HepG2 (cell line): ENCODE measurements around the gene CFL1. TPM values are rescaled to one million over a fixed set of nuclear protein-coding genes. Genes with fewer than 3 reads are reported as not detected.

Source experiments
- ARID5B ChIP-seq: IDR thresholded peaks from 2 replicates; pipeline ENCODE4 v1.4.0; 2020; ENCODE audit warnings: mild to moderate bottlenecking, missing genetic modification reagents
- E2F1 ChIP-seq: sonication (generic); formaldehyde crosslinking; IDR thresholded peaks from 2 replicates; pipeline ENCODE4 v1.5.0; 2020; ENCODE audit warnings: missing genetic modification reagents
- KAT2B ChIP-seq: fragments of 150-350 bp; IDR thresholded peaks from 2 replicates; pipeline ENCODE4 v1.6.1; 2014; ENCODE audit warnings: low read depth, low read length, borderline replicate concordance
- MIXL1 ChIP-seq: IDR thresholded peaks from 2 replicates; pipeline ENCODE4 v1.6.1; 2016
- PAXIP1 ChIP-seq: sonication (generic); formaldehyde crosslinking; conservative IDR thresholded peaks from 2 replicates; pipeline ENCODE4 v1.4.0; 2020; ENCODE audit warnings: mild to moderate bottlenecking, missing genetic modification reagents, moderate library complexity
- PLSCR1 ChIP-seq: sonication (generic); formaldehyde crosslinking; IDR thresholded peaks from 2 replicates; pipeline ENCODE4 v1.5.0; 2020; ENCODE audit warnings: missing genetic modification reagents, mild to moderate bottlenecking, borderline replicate concordance
- PREB ChIP-seq: sonication (generic); formaldehyde crosslinking; IDR thresholded peaks from 2 replicates; pipeline ENCODE4 v1.4.0; 2020; ENCODE audit warnings: missing genetic modification reagents
- RBM22 ChIP-seq: fragments of 200-400 bp; formaldehyde crosslinking; optimal IDR thresholded peaks from 2 replicates; pipeline ENCODE3; 2017; ENCODE audit warnings: mild to moderate bottlenecking, low read length, moderate library complexity
- SP5 ChIP-seq: IDR thresholded peaks from 2 replicates; pipeline ENCODE4 v1.6.1; 2016; ENCODE audit warnings: low read depth, borderline replicate concordance
- ZNF597 ChIP-seq: sonication (generic); formaldehyde crosslinking; IDR thresholded peaks from 2 replicates; pipeline ENCODE4 v1.5.0; 2020; ENCODE audit warnings: missing genetic modification reagents
- ZNF607 ChIP-seq: sonication (generic); formaldehyde crosslinking; IDR thresholded peaks from 2 replicates; pipeline ENCODE4 v1.5.1; 2020; ENCODE audit warnings: missing genetic modification reagents, mild to moderate bottlenecking, borderline replicate concordance
- ZNF687 ChIP-seq: sonication (generic); formaldehyde crosslinking; IDR thresholded peaks from 2 replicates; pipeline ENCODE4 v1.5.1; 2020; ENCODE audit warnings: mild to moderate bottlenecking, missing genetic modification reagents, moderate library complexity
- polyA plus RNA-seq, 8 experiments: library from polyadenylated mRNA; depleted of rRNA in 3 of 8; stranded (reverse) in 7 of 8; unstranded in 1 of 8; fragments of >200 nt; fragmentation: Illumina TruSeq in 4 of 8; extraction: Trizol in 4 of 8; gene quantifications; 2 replicates each; pipeline versions ENCODE4 v1.2.1 to v1.2.3, GENCODE V29; 2011 to 2016; ENCODE audit warnings: low read depth in 4 of 8, missing spikeins in 1 of 8, mixed read lengths in 1 of 8; ENCODE audit not compliant: insufficient read depth in 1 of 8
- total RNA-seq, 5 experiments: library from RNA; depleted of rRNA; stranded (reverse); fragments of >200 nt; fragmentation: Illumina TruSeq; extraction: Trizol; gene quantifications; 2 replicates each; pipeline ENCODE4 v1.2.3, GENCODE V29; 2016; ENCODE audit warnings: low read depth in 1 of 5

Gene CFL1
- total and polyA plus RNA-seq, 2 of the 13 experiments (the other 11 are each of a cell fraction or from before 2014, with no cell fraction given) = 379 to 383 TPM

- TF ChIP-seq PREB (CRISPR knock-in tag) (no peak), SP5 (CRISPR knock-in tag) (peak; percentile 38; the same call in 1 of the 2 replicates), ZNF607 (CRISPR knock-in tag) (no peak), E2F1 (no peak), PLSCR1 (no peak), ARID5B (CRISPR knock-in tag) (peak; percentile 46; the same call in 1 of the 2 replicates), KAT2B (no peak), PAXIP1 (CRISPR knock-in tag) (peak; percentile 73), MIXL1 (peak; percentile 74), ZNF687 (CRISPR knock-in tag) (no peak), ZNF597 (CRISPR knock-in tag) (no peak), RBM22 (no peak)
Measured at GRCh38 chr11:65844231-65844872, 13.6 kb downstream of the CFL1 start (continued).
